Breast epithelium (tissue), 4 donors: ENCODE data around the gene PHF12. TPM values are rescaled to one million over a fixed set of nuclear protein-coding genes. Genes with fewer than 3 reads are reported as not detected.
A peak's percentile ranks its signal among the peaks of the same experiment; 100 is the strongest.

Source experiments
- DNase-seq, 2 donors: peaks; one replicate each; pipeline ENCODE4 v3.0.0-alpha.2; 2019; ENCODE audit warnings: low spot score in 2 of 2
- H3K27ac ChIP-seq, 2 donors: fragments of 200-600 bp; sonication (generic) in 1 of 2; one replicate each; pipeline ENCODE4 v1.5.1; 2016 to 2019; ENCODE audit warnings: mild to moderate bottlenecking in 1 of 2
- H3K27me3 ChIP-seq, 2 donors: fragments of 200-600 bp; sonication (generic) in 1 of 2; one replicate each; pipeline versions ENCODE4 v1.5.1 to v1.6.0; 2017 to 2019; ENCODE audit warnings: control low read depth in 1 of 2, mild to moderate bottlenecking in 1 of 2
- H3K36me3 ChIP-seq: fragments of 200-600 bp; one replicate; pipeline ENCODE4 v1.5.1; 2019
- H3K4me1 ChIP-seq, 2 donors: fragments of 200-600 bp; sonication (generic); one replicate each; pipeline ENCODE4 v1.5.1; 2016 to 2019; ENCODE audit warnings: control low read depth in 1 of 2
- H3K4me3 ChIP-seq, 3 donors: fragments of 200-600 bp; sonication (generic); 1 replicate in 2 of 3; 2 replicates in 1 of 3; pipeline ENCODE4 v1.5.1; 2016 to 2019; ENCODE audit warnings: mild to moderate bottlenecking in 3 of 3, moderate library complexity in 2 of 3
- H3K9me3 ChIP-seq, 2 donors: fragments of 200-600 bp; sonication (generic) in 1 of 2; one replicate each; pipeline ENCODE4 v1.5.1; 2016 to 2019; ENCODE audit warnings: control low read depth in 1 of 2
- POLR2A ChIP-seq: fragments of 450-650 bp; IDR thresholded peaks from one replicate; pipeline ENCODE4 v1.6.1; 2016; ENCODE audit warnings: antibody characterized with exemption, mild to moderate bottlenecking, moderate library complexity
- POLR2AphosphoS5 ChIP-seq, 3 donors: sonication (generic); formaldehyde crosslinking; IDR thresholded peaks; one replicate each; pipeline ENCODE4 v1.6.1; 2017; ENCODE audit warnings: antibody characterized with exemption in 3 of 3
- intact Hi-C: fragments of 100-400 bp; cut with DNase I; formaldehyde crosslinking; loops from one replicate; pipeline ENCODE4 v1.15.1; 2023; ENCODE audit warnings: low total_unique reads
- total RNA-seq, 3 donors: library from RNA; depleted of rRNA; stranded (reverse); fragments of >200 nt; gene quantifications; one replicate each; pipeline ENCODE4 v1.1.0, GENCODE V29; 2016
- TF ChIP-seq, protein P1 (sequence below), 3 donors: fragments of 450-650 bp; IDR thresholded peaks; one replicate each; pipeline ENCODE4 v1.5.1; 2016 to 2017; ENCODE audit warnings: antibody characterized with exemption in 3 of 3, mild to moderate bottlenecking in 3 of 3, moderate library complexity in 3 of 3

Gene PHF12
- total RNA-seq, 3 donors from 2014 or later, result 32.2 to 42.9 (median 40.3) TPM

GRCh38 chr17:28982131-28982793, 30.9 kb upstream of the PHF12 start:
- intact Hi-C loops, result no loop called here
- H3K36me3 ChIP-seq, result no peaks in the 10 kb centered on the region
- DNase-seq, result peak in 1 of 2 donors; percentile 28

GRCh38 chr17:28978356-28978964, 27.1 kb upstream of the PHF12 start:
- Histone ChIP-seq H3K4me1 (no peaks in the 10 kb centered on the region), H3K9me3 (no peaks in the 10 kb centered on the region), H3K4me3 (no peak overlapping the region), H3K27me3 (no peaks in the 10 kb centered on the region), H3K27ac (no peak overlapping the region), H3K36me3 (no peaks in the 10 kb centered on the region)
- intact Hi-C loops, result no loop called here
- DNase-seq, result no peak
- TF ChIP-seq, protein P1, sequence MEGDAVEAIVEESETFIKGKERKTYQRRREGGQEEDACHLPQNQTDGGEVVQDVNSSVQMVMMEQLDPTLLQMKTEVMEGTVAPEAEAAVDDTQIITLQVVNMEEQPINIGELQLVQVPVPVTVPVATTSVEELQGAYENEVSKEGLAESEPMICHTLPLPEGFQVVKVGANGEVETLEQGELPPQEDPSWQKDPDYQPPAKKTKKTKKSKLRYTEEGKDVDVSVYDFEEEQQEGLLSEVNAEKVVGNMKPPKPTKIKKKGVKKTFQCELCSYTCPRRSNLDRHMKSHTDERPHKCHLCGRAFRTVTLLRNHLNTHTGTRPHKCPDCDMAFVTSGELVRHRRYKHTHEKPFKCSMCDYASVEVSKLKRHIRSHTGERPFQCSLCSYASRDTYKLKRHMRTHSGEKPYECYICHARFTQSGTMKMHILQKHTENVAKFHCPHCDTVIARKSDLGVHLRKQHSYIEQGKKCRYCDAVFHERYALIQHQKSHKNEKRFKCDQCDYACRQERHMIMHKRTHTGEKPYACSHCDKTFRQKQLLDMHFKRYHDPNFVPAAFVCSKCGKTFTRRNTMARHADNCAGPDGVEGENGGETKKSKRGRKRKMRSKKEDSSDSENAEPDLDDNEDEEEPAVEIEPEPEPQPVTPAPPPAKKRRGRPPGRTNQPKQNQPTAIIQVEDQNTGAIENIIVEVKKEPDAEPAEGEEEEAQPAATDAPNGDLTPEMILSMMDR (IDR thresholded peaks at IDR 0.05), result no peak
- no peak for TF ChIP-seq POLR2A
- TF ChIP-seq POLR2AphosphoS5 (IDR thresholded peaks at IDR 0.05), result no peak

More at GRCh38 chr17:28982131-28982793, 30.9 kb upstream of the PHF12 start:
- no peaks in the 10 kb centered on the region for H3K4me1 ChIP-seq
- H3K9me3 ChIP-seq, result no peaks in the 10 kb centered on the region
- H3K27me3 ChIP-seq, result peaks cover 0 to 13% of the 10 kb centered on the region in 2 donors
- H3K27ac ChIP-seq, result peak overlapping the region in 1 of 2 donors; percentile 61
- TF ChIP-seq POLR2AphosphoS5 (IDR thresholded peaks at IDR 0.05), result peak in 1 of 3 donors; percentile 43
- TF ChIP-seq, protein P1 (IDR thresholded peaks at IDR 0.05), result no peak
- H3K4me3 ChIP-seq, result no peak overlapping the region

- no peak overlapping the region for H3K4me3 ChIP-seq
- DNase-seq, result no peak
- no peaks in the 10 kb centered on the region for H3K36me3 ChIP-seq
- H3K9me3 ChIP-seq, result no peaks in the 10 kb centered on the region
- H3K27me3 ChIP-seq, result no peaks in the 10 kb centered on the region
- intact Hi-C loops, result no loop called here
- TF ChIP-seq, protein P1 (IDR thresholded peaks at IDR 0.05), result no peak
- no peak for TF ChIP-seq POLR2A
- TF ChIP-seq POLR2AphosphoS5 (IDR thresholded peaks at IDR 0.05), result no peak
- H3K4me1 ChIP-seq, result no peaks in the 10 kb centered on the region
- H3K27ac ChIP-seq, result no peak overlapping the region
Measured at GRCh38 chr17:28977659-28978355, 26.5 kb upstream of the PHF12 start.

DNA sequence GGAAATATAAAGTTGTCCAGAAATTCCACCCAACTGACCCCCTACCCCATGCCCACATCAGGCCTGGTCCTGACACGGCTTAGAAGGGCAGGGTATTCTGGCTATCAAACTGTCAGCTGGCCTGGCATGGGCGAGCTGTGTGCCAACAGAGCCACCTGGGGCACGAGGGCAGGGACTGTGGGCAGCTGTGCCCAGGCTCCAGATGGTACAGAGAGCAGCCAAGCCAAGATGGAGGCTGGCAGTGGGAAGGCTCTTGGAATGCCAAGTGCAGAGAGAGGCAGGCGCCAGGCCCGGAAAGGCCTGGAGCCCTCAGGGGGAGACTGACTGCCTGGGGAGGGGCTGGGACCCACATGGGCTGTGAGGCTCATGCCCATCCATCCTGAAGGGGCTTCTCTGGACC, 24.3 kb upstream of the PHF12 start:
- H3K36me3 ChIP-seq, result no peaks in the 10 kb centered on the region
- TF ChIP-seq POLR2AphosphoS5 (IDR thresholded peaks at IDR 0.05) (no peak), POLR2A (no peak)
- TF ChIP-seq, protein P1 (IDR thresholded peaks at IDR 0.05), result no peak
- H3K4me3 ChIP-seq, result no peak overlapping the region
- H3K4me1 ChIP-seq, result no peaks in the 10 kb centered on the region
- no peak overlapping the region for H3K27ac ChIP-seq
- no peaks in the 10 kb centered on the region for H3K9me3 ChIP-seq
- intact Hi-C loops, result no loop called here
- no peaks in the 10 kb centered on the region for H3K27me3 ChIP-seq
- DNase-seq, result no peak

DNA sequence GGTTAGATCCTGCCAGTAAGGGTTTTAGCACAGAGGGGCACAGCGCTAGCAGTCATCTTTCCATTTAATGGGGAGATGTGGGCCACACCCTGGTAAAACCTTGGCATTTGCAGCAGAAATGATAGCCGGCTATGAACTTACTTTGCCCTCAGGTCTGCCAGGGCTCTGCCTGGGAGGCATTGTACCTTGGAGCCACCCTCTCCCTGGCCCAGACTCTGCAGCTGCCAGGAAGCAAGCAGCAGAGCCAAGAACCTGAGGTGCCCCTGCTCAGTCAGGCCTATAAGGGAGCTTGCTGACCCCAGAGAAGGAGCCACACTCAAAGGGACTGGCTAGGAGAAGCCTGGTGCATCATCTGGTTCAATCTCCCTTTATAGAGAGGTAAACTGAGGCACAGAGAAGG, 23.7 kb upstream of the PHF12 start:
- no peaks in the 10 kb centered on the region for H3K27me3 ChIP-seq
- H3K9me3 ChIP-seq, result no peaks in the 10 kb centered on the region
- H3K36me3 ChIP-seq, result no peaks in the 10 kb centered on the region
- no peak overlapping the region for H3K27ac ChIP-seq
- TF ChIP-seq POLR2AphosphoS5 (IDR thresholded peaks at IDR 0.05), result no peak
- intact Hi-C loops, result no loop called here
- no peak overlapping the region for H3K4me3 ChIP-seq
- no peak for DNase-seq
- H3K4me1 ChIP-seq, result no peaks in the 10 kb centered on the region
